CD14-positive monocyte (primary cell): ENCODE measurements around the gene BTNL3. TPM values are rescaled to one million over a fixed set of nuclear protein-coding genes. Genes with fewer than 3 reads are reported as not detected.

Experiments
- DNase-seq, 3 donors: peaks; one replicate each; pipeline ENCODE4 v3.0.0-alpha.2; 2011 to 2022
- H2AFZ ChIP-seq: 2 replicates; pipeline ENCODE4 v1.6.0; 2012; ENCODE audit warnings: mild to moderate bottlenecking, low read depth, low read length, inconsistent platforms; ENCODE audit not compliant: insufficient read depth, poor library complexity, severe bottlenecking
- H3K27ac ChIP-seq, 2 donors: 1 replicate in 1 of 2; 2 replicates in 1 of 2; pipeline ENCODE4 v1.5.1; 2012 to 2013; ENCODE audit warnings: low read length in 2 of 2, control low read depth in 1 of 2, inconsistent platforms in 1 of 2, low read depth in 1 of 2, mild to moderate bottlenecking in 1 of 2
- H3K27me3 ChIP-seq, 2 donors: one replicate each; pipeline versions ENCODE4 v1.6.0 to v1.6.1; 2011 to 2013; ENCODE audit warnings: low read length in 2 of 2; ENCODE audit not compliant: control insufficient read depth in 2 of 2, insufficient read depth in 2 of 2
- H3K36me3 ChIP-seq, 2 donors: replicated peaks in 1 of 2; 1 replicate in 1 of 2; 2 replicates in 1 of 2; pipeline versions ENCODE4 v1.5.1 to v1.6.1; 2012 to 2013; ENCODE audit warnings: low read length in 2 of 2, control low read depth in 1 of 2, inconsistent platforms in 1 of 2, mild to moderate bottlenecking in 1 of 2; ENCODE audit not compliant: insufficient read depth in 2 of 2, control insufficient read depth in 1 of 2
- H3K4me1 ChIP-seq, 2 donors: 1 replicate in 1 of 2; 2 replicates in 1 of 2; pipeline versions ENCODE4 v1.5.1 to v1.6.1; 2012 to 2013; ENCODE audit warnings: low read length in 2 of 2, control low read depth in 1 of 2, inconsistent platforms in 1 of 2, mild to moderate bottlenecking in 1 of 2, moderate library complexity in 1 of 2; ENCODE audit not compliant: insufficient read depth in 2 of 2, control insufficient read depth in 1 of 2
- H3K4me2 ChIP-seq: replicated peaks from 2 replicates; pipeline ENCODE3; 2012; ENCODE audit warnings: low read length, moderate library complexity, mild to moderate bottlenecking; ENCODE audit not compliant: poor library complexity, severe bottlenecking; ENCODE audit errors: extremely low read depth
- H3K4me3 ChIP-seq, 3 experiments: fragments of 200-600 bp in 1 of 3; sonication (generic) in 1 of 3; replicated peaks in 1 of 3; 1 replicate in 2 of 3; 2 replicates in 1 of 3; pipeline ENCODE4 v1.5.1; 2011 to 2013; ENCODE audit warnings: low read length in 3 of 3, mild to moderate bottlenecking in 3 of 3, control low read depth in 2 of 3, low read depth in 2 of 3, inconsistent platforms in 1 of 3, moderate library complexity in 1 of 3
- H3K79me2 ChIP-seq: 2 replicates; pipeline ENCODE4 v1.6.0; 2012; ENCODE audit warnings: mild to moderate bottlenecking, control low read depth, inconsistent platforms, low read length, moderate library complexity; ENCODE audit not compliant: insufficient read depth
- H3K9ac ChIP-seq: 2 replicates; pipeline ENCODE4 v1.6.0; 2017; ENCODE audit warnings: low read length, mild to moderate bottlenecking; ENCODE audit not compliant: insufficient read depth, poor library complexity, severe bottlenecking
- H3K9me3 ChIP-seq, 2 donors: replicated peaks in 1 of 2; 1 replicate in 1 of 2; 2 replicates in 1 of 2; pipeline versions ENCODE4 v1.5.1 to v1.6.1; 2012 to 2013; ENCODE audit warnings: low read length in 2 of 2, control low read depth in 1 of 2; ENCODE audit not compliant: control insufficient read depth in 1 of 2, insufficient read depth in 1 of 2
- H4K20me1 ChIP-seq: 2 replicates; pipeline ENCODE4 v1.6.0; 2012; ENCODE audit warnings: mild to moderate bottlenecking, low read length, control low read depth, moderate library complexity; ENCODE audit not compliant: insufficient read depth
- H3K27ac Mint-ChIP-seq, 7 donors: one replicate each; pipeline ENCODE4 v1.8.0; 2020; ENCODE audit warnings: mild to moderate bottlenecking in 7 of 7, mixed read lengths in 7 of 7, moderate library complexity in 6 of 7, inconsistent platforms in 2 of 7
- H3K27me3 Mint-ChIP-seq, 3 donors: one replicate each; pipeline ENCODE4 v1.8.0; 2021 to 2022; ENCODE audit warnings: low read depth in 3 of 3, mild to moderate bottlenecking in 3 of 3, mixed read lengths in 3 of 3, moderate library complexity in 3 of 3, inconsistent platforms in 1 of 3
- H3K36me3 Mint-ChIP-seq, 2 donors: one replicate each; pipeline ENCODE4 v1.8.0; 2020; ENCODE audit warnings: mixed read lengths in 2 of 2, inconsistent platforms in 1 of 2, mild to moderate bottlenecking in 1 of 2
- H3K4me1 Mint-ChIP-seq: one replicate; pipeline ENCODE4 v1.8.0; 2020; ENCODE audit warnings: mild to moderate bottlenecking, mixed read lengths
- H3K4me3 Mint-ChIP-seq, 2 donors: one replicate each; pipeline ENCODE4 v1.8.0; 2020; ENCODE audit warnings: mild to moderate bottlenecking in 2 of 2, mixed read lengths in 2 of 2, moderate library complexity in 1 of 2
- H3K9me3 Mint-ChIP-seq, 7 donors: one replicate each; pipeline ENCODE4 v1.8.0; 2020 to 2022; ENCODE audit warnings: mixed read lengths in 7 of 7, mild to moderate bottlenecking in 6 of 7, moderate library complexity in 6 of 7, inconsistent platforms in 2 of 7
- CTCF ChIP-seq: fragments of 200-600 bp; IDR thresholded peaks from one replicate; pipeline ENCODE4 v1.8.0; 2022; ENCODE audit warnings: antibody characterized with exemption, mild to moderate bottlenecking
- WGBS: methylation state at CpG from one replicate; pipeline ENCODE4 v1.1.5; 2013; ENCODE audit warnings: missing lambda C conversion rate; ENCODE audit not compliant: insufficient coverage; 5-methylcytosine and 5-hydroxymethylcytosine counted together
- intact Hi-C, 2 donors: fragments of 100-400 bp; cut with micrococcal nuclease; formaldehyde crosslinking; loops; one replicate each; pipeline versions ENCODE4 v1.15.0 to v1.15.1; 2023
- polyA plus RNA-seq, 3 donors: library from polyadenylated mRNA; depleted of rRNA in 1 of 3; unstranded in 2 of 3; stranded (reverse) in 1 of 3; fragments of 300-500 nt in 2 of 3; fragments of >200 nt in 1 of 3; fragmentation: Illumina TruSeq in 2 of 3; gene quantifications; 1 replicate in 2 of 3; 2 replicates in 1 of 3; pipeline ENCODE4 v1.2.3, GENCODE V29; 2012 to 2021

Gene BTNL3
- polyA plus RNA-seq, 3 donors = 0.08 to 0.20 TPM; not detected in 1

- H3K36me3 Mint-ChIP-seq = no peaks in the 10 kb centered on the region
- 60% methylated on average over 1 of the region's 2 CpGs for WGBS
Observed at GRCh38 chr5:180988016-180988415, 630 bp upstream of the BTNL3 start.

GRCh38 chr5:180990086-180990881 lies 1.6 kb downstream of the BTNL3 start:
- Mint-ChIP-seq H3K4me1 (no peaks in the 10 kb centered on the region), H3K36me3 (no peaks in the 10 kb centered on the region), H3K27ac (no peak overlapping the region), H3K27me3 (peaks cover 5 to 6% (median 5%) of the 10 kb centered on the region in 3 donors), H3K9me3 (peaks cover 0 to 7% (median 3%) of the 10 kb centered on the region in 7 donors), H3K4me3 (no peak overlapping the region)
- DNase-seq = no peak
- no peaks in the 10 kb centered on the region for H4K20me1 ChIP-seq
- intact Hi-C loops = no loop called here
- no peaks in the 10 kb centered on the region for H3K9me3 ChIP-seq
- TF ChIP-seq CTCF = no peak
- H3K79me2 ChIP-seq = no peaks in the 10 kb centered on the region
- H3K4me3 ChIP-seq = no peak overlapping the region
- H2AFZ ChIP-seq = no peak overlapping the region
- H3K27ac ChIP-seq = no peak overlapping the region
- no peak overlapping the region for H3K9ac ChIP-seq
- H3K4me1 ChIP-seq = no peaks in the 10 kb centered on the region
- no peak overlapping the region for H3K4me2 ChIP-seq
- WGBS = 86% methylated on average over 12 of the region's 16 CpGs
- H3K27me3 ChIP-seq = no peaks in the 10 kb centered on the region
- H3K36me3 ChIP-seq = no peaks in the 10 kb centered on the region

More at GRCh38 chr5:180988016-180988415, 630 bp upstream of the BTNL3 start:
- Histone ChIP-seq H2AFZ (no peak overlapping the region), H3K27me3 (no peaks in the 10 kb centered on the region), H3K4me2 (no peak overlapping the region), H3K4me1 (no peaks in the 10 kb centered on the region), H3K9ac (no peak overlapping the region), H3K4me3 (no peak overlapping the region), H3K36me3 (no peaks in the 10 kb centered on the region), H3K79me2 (no peaks in the 10 kb centered on the region), H4K20me1 (no peaks in the 10 kb centered on the region), H3K27ac (no peak overlapping the region), H3K9me3 (no peaks in the 10 kb centered on the region)
- H3K9me3 Mint-ChIP-seq = peaks cover 0 to 7% (median 3%) of the 10 kb centered on the region in 7 donors
- no peak overlapping the region for H3K4me3 Mint-ChIP-seq
- intact Hi-C loops = no loop called here
- peaks cover 5 to 7% (median 5%) of the 10 kb centered on the region in 3 donors for H3K27me3 Mint-ChIP-seq
- TF ChIP-seq CTCF = no peak
- H3K4me1 Mint-ChIP-seq = no peaks in the 10 kb centered on the region
- no peak for DNase-seq
- no peak overlapping the region for H3K27ac Mint-ChIP-seq
